Measurements from ENCODE around the gene DNAJC8.

DNA sequence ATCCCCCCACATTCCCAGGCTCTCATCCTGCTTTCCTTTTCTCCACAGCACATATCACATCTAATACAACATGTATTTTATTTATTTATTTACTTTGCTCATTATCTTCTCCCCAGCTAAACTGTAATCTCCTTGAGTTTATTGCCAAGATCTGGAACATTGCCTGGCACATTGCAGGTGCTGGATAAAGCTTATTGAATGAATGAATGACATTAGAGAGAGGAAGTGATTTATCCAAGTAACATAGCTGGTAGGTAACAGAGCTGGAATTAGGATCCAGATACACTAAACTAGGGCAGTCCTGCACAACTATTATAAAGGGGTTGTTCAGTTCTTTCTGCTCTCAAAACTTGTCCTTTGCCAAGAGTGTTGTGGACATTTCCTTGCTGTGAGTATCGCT lies 47.8 kb downstream of the DNAJC8 start:
- no peak for TF ChIP-seq SUZ12 (IDR thresholded peaks at IDR 0.05)
- no peak for TF ChIP-seq FOXA1 (IDR thresholded peaks at IDR 0.05)
- no peak for TF ChIP-seq FOXM1 (IDR thresholded peaks at IDR 0.05; ENCODE audit: borderline replicate concordance)
- no peak for TF ChIP-seq ARNT (IDR thresholded peaks at IDR 0.05)
- no peak for TF ChIP-seq CTBP1 (IDR thresholded peaks at IDR 0.05; ENCODE audit: borderline replicate concordance)
- no peak for TF ChIP-seq LEF1 (IDR thresholded peaks at IDR 0.05; ENCODE audit: borderline replicate concordance)
- no peak for TF ChIP-seq ZNF384 (IDR thresholded peaks at IDR 0.05)
- no peak for TF ChIP-seq SP1 (IDR thresholded peaks at IDR 0.05)
- no peak for TF ChIP-seq ELF4 (IDR thresholded peaks at IDR 0.05)
- TF ChIP-seq, protein P1, sequence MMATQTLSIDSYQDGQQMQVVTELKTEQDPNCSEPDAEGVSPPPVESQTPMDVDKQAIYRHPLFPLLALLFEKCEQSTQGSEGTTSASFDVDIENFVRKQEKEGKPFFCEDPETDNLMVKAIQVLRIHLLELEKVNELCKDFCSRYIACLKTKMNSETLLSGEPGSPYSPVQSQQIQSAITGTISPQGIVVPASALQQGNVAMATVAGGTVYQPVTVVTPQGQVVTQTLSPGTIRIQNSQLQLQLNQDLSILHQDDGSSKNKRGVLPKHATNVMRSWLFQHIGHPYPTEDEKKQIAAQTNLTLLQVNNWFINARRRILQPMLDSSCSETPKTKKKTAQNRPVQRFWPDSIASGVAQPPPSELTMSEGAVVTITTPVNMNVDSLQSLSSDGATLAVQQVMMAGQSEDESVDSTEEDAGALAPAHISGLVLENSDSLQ (IDR thresholded peaks at IDR 0.05): no peak
- no peak for TF ChIP-seq HDGF (IDR thresholded peaks at IDR 0.05; ENCODE audit: borderline replicate concordance)
- no peak for TF ChIP-seq FOXK2 (IDR thresholded peaks at IDR 0.05)
- TF ChIP-seq L3MBTL2 (conservative IDR thresholded peaks at IDR 0.05): no peak
